Medulla oblongata (tissue), 1 donor: Measurements from ENCODE around the gene CACNA1A.
"Not testable (repeated sequence)": the region's sequence is repeated elsewhere in the genome, so short reads cannot be mapped to it uniquely, and the experiment has no call there.

Experiments used
- DNase-seq: peaks from one replicate; pipeline ENCODE4 v3.0.0-alpha.2; 2015; ENCODE audit errors: extremely low spot score

Gene CACNA1A

DNA sequence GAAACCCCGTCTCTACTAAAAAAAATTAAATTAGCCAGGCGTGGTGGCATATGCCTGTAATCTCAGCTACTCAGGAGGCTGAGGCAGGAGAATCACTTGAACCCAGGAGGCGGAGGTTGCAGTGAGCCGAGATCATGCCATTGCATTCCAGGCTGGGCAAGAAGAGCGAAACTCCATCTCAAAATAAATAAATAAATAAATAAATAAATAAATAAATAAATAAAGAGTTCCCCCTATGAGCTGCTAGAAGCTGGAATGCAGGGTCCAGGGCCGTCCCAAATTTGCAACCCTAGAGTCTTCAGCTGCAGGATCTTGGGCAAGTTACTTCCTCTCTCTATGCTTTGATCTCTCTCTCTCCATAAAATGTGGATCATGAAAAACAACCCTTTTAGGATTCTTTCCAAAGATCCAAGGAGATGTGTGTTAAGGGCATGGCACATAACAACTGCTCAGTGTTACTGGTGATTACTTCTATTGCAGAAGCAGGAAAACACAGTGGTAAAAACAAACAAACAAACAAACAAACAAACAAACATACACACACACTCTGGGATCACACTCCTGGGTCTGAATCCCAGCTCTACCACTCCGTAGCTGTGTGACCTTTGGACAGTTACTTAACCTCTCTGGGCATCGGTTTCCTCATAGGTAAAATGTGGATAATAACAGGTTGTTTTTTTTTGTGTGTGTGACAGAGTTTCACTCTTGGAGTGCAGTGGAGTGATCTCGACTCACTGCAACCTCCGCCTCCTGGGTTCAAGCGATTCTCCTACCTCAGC, 78.8 kb downstream of the CACNA1A start:
- no peak for DNase-seq

GRCh38 chr19:13425875-13426274, 80.4 kb downstream of the CACNA1A start:
- not testable (repeated sequence) for DNase-seq

GRCh38 chr19:13425151-13425550, 81.1 kb downstream of the CACNA1A start:
- no peak for DNase-seq

GRCh38 chr19:13420780-13421179, 85.5 kb downstream of the CACNA1A start:
- no peak for DNase-seq

DNA sequence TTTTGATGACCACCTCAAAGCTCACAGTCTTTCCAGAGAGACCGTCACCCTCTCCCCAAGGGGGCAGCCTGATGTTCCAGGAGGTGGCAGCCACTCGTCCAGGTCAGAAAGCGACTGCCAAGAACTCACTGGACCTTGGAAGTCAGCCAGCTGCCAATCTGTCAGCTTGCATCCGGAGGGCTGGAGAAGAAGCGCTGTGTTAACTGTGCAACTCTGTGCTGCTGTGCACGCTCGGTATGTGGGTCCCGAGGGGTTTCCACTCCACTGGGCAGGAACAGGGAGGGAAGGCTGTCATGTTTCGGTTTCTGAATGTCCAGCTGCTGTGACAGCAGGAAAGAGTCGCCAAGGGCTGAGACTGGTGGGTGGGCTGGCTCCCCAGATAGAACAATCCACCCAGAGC, 89.2 kb downstream of the CACNA1A start:
- no peak for DNase-seq

DNA sequence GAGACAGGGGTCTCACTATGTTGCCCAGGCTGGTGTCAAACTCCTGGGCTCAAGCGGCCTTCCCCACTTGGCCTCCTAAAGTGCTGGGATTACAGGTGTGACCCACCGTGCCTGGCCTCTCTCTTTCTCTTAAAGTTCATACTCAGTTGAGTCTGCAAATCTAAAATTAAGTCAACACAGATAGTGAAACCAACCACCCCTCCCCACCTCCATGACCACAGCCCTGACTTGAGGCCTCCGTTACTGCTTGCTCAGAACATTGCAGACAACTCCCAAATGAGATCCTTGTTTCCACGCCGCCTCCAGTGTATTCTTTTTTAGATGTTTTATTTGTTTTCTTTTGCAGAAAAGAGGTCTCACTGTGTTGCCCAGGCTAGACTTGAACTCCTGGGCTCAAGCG, 94.4 kb downstream of the CACNA1A start:
- DNase-seq, result no peak

GRCh38 chr19:13410946-13411345, 95.3 kb downstream of the CACNA1A start:
- DNase-seq, result no peak

DNA sequence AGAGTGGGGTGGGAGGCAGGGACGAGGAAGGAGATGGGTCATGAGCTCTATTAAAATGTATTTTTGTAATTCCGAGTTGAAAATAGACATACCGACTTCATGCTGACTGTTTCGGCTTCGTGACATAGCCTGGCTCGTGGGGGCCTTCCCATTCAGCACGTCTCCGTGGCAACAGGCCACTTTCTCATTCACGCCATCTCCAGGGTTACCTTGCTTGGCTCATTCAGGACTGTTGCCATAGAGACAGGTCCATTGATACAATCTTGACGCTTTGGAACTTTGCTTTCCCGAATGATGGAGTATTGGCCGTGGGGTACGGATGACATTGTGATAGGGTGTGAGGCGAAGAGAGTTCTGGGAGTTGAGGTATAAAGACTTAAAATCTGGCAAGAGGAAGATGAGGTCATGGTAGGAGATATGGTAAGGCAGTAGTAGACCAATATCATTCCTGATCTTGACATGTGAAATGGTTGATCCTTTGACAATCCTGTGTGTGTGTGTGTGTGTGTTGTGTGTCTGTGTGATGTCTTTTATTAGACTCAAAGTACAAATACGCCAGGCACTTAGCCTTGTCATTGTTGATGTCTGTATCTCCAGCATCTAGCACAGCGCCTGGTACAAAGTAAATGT, 97.3 kb downstream of the CACNA1A start:
- no peak for DNase-seq

DNA sequence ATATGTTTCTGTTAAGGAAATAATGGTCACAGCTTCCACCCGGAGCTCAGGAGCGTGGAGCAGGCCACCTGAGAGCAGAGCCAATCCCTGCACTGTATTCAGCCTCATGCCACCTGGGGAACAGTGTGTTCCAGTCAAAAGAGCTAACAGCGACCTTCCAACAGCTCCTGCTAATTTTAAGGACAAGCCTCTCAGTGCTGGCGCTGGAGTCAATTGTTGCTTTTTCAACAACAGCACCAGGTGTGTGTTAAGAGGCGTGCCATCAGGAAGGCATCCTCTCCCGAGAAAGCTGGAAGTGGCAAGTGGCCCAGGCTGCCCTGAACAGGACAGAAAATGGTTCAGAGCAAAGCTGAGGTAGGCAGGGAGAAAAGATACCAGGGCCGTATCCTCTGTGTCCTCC, 102.0 kb downstream of the CACNA1A start:
- no peak for DNase-seq

GRCh38 chr19:13401388-13401787, 104.9 kb downstream of the CACNA1A start:
- DNase-seq, result no peak

DNA sequence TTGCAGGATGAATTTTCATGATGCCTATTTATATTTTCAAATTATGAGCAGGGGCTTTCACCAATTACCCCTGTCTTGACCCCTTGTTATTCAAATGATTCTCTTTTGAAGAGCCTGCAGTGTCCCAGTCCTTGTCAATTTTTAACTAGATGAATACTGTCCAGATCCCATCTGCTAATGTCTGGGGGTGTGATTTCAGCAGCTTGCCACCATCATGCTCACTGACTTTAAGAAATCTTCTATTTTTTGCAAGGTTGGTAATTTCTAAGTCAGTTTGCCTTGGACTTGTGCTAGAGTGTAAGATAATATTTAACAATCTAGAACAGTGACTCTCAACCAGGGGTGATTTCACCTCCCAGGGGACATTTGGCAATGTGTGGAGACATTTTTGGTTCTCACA, 106.0 kb downstream of the CACNA1A start:
- no peak for DNase-seq

DNA sequence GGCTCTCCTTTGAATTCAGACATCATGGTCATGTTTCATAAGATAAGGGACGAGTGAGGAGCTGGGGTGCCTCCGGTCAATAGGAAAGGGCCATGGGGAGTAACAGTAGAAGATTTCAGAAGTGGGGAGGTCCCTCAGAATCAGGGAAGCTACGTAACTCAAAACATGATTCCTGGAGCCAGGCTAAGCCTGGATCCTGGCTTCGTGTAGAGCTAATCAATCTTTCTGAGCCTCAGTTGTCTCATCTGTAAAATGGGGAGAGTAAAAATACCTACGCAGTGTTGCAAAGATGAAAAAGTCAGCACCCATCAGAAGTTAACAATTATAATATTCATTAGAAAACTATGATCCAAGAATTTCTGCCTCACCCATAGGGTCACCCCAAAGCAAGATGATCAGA, 106.5 kb downstream of the CACNA1A start:
- no peak for DNase-seq

DNA sequence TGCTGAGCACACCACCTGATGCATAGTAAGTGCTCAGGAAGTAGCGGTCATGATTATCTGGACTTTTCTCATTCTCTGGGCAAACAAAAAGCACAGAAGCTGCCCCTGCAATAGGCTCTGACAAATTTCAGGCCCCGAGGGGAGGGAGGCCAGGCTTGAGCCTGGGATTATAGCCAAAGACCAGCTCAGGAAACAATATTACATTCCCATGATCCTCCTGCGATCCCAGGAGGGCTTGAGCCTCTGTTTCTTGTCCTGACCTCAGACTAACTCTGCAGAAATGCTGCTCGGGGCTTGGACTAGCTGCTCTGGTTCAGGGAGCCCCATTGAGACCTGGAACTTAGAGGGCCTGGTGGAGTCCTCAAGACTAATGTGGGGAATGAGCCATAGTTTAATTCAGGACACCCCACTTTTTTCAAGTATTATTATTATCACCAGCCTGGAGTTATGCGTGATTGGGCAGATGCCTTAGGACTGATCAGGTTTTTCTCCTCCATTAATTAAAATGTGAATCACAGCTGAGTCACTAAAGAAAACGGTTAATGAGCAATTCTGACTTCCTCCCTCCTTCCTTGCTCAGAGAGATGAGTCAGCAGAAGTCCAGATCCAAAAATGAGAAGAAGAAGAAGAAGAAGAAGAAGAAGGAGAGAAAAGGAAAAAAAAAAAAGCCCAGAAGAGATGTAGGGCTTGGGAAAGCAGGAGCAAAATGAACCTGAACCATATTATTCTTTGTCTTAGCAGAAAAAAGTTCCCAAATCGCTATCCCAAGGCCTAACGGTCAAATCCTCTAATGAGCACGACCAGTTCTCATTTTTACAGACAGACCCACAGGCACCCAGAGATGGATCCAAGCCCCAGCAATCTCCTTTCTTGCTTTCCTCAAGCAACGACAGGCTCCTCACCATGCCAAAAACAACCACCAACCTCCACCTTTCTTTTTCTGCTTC, 107.2 kb downstream of the CACNA1A start:
- DNase-seq, result no peak

- no peak for DNase-seq
Measured at GRCh38 chr19:13398182-13398581, 108.1 kb downstream of the CACNA1A start.

GRCh38 chr19:13396250-13397080, 109.8 kb downstream of the CACNA1A start:
- DNase-seq, result peak; percentile 72

GRCh38 chr19:13382633-13382938, 123.7 kb downstream of the CACNA1A start:
- no peak for DNase-seq

DNA sequence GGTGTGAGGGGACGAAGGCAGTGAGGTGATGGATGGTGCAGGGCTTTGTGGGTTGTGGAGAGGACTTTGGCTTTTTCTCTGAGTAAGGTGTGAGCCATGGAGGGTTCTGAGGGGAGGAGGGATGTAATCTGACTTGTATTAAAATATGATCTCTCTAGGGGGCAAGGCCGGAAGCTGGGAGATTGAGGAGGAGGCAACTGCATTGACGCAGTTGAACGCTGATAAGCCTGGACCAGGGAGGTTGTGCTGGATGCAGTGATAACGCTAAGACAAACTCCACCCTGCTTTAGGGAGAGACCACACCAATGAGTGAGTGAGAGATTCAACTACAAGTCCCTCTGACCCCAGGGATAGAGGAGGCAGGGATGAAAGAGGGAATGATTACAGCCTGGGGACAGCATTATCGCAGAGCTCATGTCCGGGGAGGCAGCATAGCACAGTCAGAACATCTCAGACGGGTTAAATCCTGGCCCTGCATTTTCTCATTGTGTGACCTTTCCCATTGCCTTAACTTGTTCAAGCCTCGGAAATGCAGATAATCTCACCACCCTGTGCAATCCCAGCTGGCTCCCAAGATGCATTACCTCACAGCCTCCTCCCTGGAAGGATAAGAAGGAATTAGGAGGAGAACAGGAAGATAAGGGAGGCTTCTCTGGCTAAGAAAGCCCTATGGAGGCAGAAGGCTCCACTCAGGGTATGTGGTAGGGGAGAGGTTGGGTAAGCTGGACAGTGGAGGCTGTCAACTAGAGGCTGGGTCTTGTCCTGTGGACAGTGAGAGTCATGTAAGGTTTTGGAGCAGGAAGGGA, 124.2 kb downstream of the CACNA1A start:
- DNase-seq, result no peak

GRCh38 chr19:13376537-13376936, 129.7 kb downstream of the CACNA1A start:
- no peak for DNase-seq

- no peak for DNase-seq
Measured at GRCh38 chr19:13373599-13373998, 132.7 kb downstream of the CACNA1A start.

DNA sequence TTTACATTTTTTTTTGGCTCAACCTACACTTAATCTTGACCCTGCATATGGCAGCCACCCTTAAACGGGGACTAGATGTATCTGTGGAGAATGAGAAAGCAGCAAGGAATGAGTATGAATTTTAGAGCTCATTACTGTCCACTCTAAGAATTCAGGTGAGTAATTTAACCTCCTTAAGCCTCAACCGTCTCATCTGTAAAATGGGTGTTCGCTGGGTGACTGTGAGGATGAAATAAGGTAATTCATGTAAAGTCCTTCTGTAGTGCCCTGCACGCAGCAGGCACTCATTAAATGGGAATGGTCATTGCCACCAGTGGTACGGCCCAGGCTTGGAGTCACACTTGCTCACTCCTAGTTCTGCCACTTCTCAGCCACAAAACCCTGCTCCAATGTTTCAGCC, 135.3 kb downstream of the CACNA1A start:
- no peak for DNase-seq
